Measurements from ENCODE around the gene AGBL1. TPM values are rescaled to one million over a fixed set of nuclear protein-coding genes. Genes with fewer than 3 reads are reported as not detected.

AGBL1 gene
- total and polyA plus RNA-seq, 2 donors (not counting 3 experiments of a cell fraction or from before 2014, with no cell fraction given): not detected

DNA sequence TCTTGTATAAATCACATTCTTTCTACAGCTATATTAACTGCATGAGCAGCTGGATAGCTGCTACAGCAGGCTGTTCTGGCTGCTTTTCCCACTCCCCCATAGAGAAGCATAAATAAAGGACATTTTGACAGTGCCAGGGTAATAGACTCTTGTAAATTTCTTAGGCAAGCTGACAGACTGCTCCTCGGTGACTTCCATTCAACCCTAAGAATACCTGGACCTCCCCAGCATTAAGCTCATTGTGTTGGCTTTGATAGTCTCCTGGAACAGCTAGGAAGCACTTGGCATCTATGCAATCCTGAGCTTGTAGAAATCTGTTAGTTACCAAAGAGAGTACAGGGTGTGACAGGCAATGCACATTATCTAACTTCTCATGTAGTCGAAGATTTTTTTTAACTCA lies 475.4 kb downstream of the AGBL1 start:
- no peak overlapping the region for H3K9ac ChIP-seq (replicated peaks; ENCODE audit: extremely low read depth, insufficient read depth, low read length)
- no peaks in the 10 kb centered on the region for H3K79me2 ChIP-seq (ENCODE audit: control insufficient read depth, insufficient read depth, low read length)
- no peak overlapping the region for H3K4me3 ChIP-seq (replicated peaks in 1 of 3; ENCODE audit: insufficient read depth in 1 of 3, low read depth in 1 of 3, low read length in 3 of 3)
- FAIRE-seq (no peak), DNase-seq (ENCODE audit: low read depth, low spot score) (no peak)
- TF ChIP-seq FOS (IDR thresholded peaks at IDR 0.05; ENCODE audit: borderline replicate concordance, insufficient read depth, low read length) (no peak), EZH2 (IDR thresholded peaks at IDR 0.05; ENCODE audit: borderline replicate concordance, low read depth, low read length, severe bottlenecking) (no peak), GATA2 (IDR thresholded peaks at IDR 0.05; ENCODE audit: insufficient read depth, insufficient read length, low read depth, low read length) (no peak), JUN (IDR thresholded peaks at IDR 0.05; ENCODE audit: borderline replicate concordance, insufficient read depth, insufficient read length, low read depth) (no peak), POLR2A (IDR thresholded peaks at IDR 0.05; ENCODE audit: low read depth, low read length) (no peak), POLR2AphosphoS5 (IDR thresholded peaks at IDR 0.05; ENCODE audit: insufficient read depth, low read depth, low read length) (no peak), MYC (IDR thresholded peaks at IDR 0.05; ENCODE audit: low read depth, low read length) (no peak)
- TF ChIP-seq, protein P1, sequence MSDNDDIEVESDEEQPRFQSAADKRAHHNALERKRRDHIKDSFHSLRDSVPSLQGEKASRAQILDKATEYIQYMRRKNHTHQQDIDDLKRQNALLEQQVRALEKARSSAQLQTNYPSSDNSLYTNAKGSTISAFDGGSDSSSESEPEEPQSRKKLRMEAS (IDR thresholded peaks at IDR 0.05; ENCODE audit: insufficient read depth, insufficient read length): no peak
- TF ChIP-seq, protein P2, sequence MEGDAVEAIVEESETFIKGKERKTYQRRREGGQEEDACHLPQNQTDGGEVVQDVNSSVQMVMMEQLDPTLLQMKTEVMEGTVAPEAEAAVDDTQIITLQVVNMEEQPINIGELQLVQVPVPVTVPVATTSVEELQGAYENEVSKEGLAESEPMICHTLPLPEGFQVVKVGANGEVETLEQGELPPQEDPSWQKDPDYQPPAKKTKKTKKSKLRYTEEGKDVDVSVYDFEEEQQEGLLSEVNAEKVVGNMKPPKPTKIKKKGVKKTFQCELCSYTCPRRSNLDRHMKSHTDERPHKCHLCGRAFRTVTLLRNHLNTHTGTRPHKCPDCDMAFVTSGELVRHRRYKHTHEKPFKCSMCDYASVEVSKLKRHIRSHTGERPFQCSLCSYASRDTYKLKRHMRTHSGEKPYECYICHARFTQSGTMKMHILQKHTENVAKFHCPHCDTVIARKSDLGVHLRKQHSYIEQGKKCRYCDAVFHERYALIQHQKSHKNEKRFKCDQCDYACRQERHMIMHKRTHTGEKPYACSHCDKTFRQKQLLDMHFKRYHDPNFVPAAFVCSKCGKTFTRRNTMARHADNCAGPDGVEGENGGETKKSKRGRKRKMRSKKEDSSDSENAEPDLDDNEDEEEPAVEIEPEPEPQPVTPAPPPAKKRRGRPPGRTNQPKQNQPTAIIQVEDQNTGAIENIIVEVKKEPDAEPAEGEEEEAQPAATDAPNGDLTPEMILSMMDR (IDR thresholded peaks at IDR 0.05; ENCODE audit: extremely low read depth in 1 of 2, insufficient read depth in 1 of 2, low read depth in 1 of 2, low read length in 2 of 2): no peak
- dilution Hi-C loops (cut with MboI; ENCODE audit: extremely low pct_ligation_motif_present, low sequenced_read_pairs): no loop called here
- intact Hi-C loops (cut with micrococcal nuclease): no loop called here
- no peaks in the 10 kb centered on the region for H3K4me1 ChIP-seq (ENCODE audit: control insufficient read depth, extremely low read depth, insufficient read depth, low read length)
- H3K9me3 ChIP-seq (replicated peaks; ENCODE audit: control insufficient read depth, insufficient read depth, low read length): no peaks in the 10 kb centered on the region
- H3K4me2 ChIP-seq (ENCODE audit: insufficient read depth, low read length): no peak overlapping the region
- CTCF ChIA-PET: no interaction called here
- no peak overlapping the region for H3K27ac ChIP-seq (ENCODE audit: insufficient read depth, low read depth, low read length)
- H3K9me1 ChIP-seq (replicated peaks; ENCODE audit: control insufficient read depth, extremely low read depth, insufficient read depth, low read length): no peaks in the 10 kb centered on the region
- BruUV-seq (replicated peaks): no TSS peak
- POLR2A ChIA-PET: no interaction called here
- no peaks in the 10 kb centered on the region for H3K36me3 ChIP-seq (ENCODE audit: control insufficient read depth in 2 of 2, extremely low read depth in 1 of 2, insufficient read depth in 2 of 2, low read length in 2 of 2)
- no peaks in the 10 kb centered on the region for H3K27me3 ChIP-seq (ENCODE audit: control insufficient read depth in 2 of 2, insufficient read depth in 2 of 2, low read length in 2 of 2)
- no peak overlapping the region for H2AFZ ChIP-seq (ENCODE audit: low read depth, low read length)
- H4K20me1 ChIP-seq (replicated peaks; ENCODE audit: control insufficient read depth, extremely low read depth, insufficient read depth, low read length): no peaks in the 10 kb centered on the region

Measured in endothelial cell of umbilical vein (primary cell).